ENCODE results near the gene SLC6A6. TPM values are rescaled to one million over a fixed set of nuclear protein-coding genes. Genes with fewer than 3 reads are reported as not detected.

The SLC6A6 gene
- total RNA-seq, 1 experiment from 2014 or later, result 72.6 TPM

DNA sequence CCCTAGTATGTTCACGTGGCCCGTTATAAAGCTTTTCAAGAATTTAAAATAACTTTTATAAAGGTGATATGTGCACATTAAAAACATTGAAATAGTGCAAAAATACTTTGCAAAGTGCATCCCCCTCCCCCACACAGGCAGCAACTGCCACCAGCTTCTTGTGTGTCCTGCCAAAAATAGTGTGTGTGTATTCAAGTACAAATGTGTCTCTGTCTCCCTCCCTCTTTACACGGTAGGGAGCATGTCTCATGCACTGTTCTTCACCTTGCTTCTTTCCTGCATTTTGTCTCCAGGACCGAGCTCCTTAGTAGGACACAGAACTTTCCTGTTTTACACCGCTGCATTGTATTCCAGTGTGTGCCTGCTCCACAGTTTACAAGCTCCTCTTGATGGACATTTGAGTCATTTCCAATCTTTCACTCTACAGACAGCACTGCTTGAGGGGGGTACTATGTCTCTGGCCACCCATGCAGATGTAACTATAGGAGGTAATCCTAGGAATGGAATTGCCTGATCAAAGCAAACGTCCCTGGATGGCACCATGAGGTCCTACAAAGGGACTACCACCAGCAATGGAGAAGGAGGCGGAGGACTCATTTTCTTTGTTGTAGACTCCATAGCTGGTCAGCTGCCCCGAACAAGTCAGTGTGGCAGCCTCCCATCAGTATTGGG lies 52.4 kb downstream of the SLC6A6 start:
- TF ChIP-seq, protein P1, sequence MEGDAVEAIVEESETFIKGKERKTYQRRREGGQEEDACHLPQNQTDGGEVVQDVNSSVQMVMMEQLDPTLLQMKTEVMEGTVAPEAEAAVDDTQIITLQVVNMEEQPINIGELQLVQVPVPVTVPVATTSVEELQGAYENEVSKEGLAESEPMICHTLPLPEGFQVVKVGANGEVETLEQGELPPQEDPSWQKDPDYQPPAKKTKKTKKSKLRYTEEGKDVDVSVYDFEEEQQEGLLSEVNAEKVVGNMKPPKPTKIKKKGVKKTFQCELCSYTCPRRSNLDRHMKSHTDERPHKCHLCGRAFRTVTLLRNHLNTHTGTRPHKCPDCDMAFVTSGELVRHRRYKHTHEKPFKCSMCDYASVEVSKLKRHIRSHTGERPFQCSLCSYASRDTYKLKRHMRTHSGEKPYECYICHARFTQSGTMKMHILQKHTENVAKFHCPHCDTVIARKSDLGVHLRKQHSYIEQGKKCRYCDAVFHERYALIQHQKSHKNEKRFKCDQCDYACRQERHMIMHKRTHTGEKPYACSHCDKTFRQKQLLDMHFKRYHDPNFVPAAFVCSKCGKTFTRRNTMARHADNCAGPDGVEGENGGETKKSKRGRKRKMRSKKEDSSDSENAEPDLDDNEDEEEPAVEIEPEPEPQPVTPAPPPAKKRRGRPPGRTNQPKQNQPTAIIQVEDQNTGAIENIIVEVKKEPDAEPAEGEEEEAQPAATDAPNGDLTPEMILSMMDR (conservative IDR thresholded peaks at IDR 0.05), result no peak
- H3K9me3 ChIP-seq (ENCODE audit: control insufficient read depth, low read depth, low read length), result no peaks in the 10 kb centered on the region

More for the DNA sequence above, 52.4 kb downstream of the SLC6A6 start:
- H2AFZ ChIP-seq (ENCODE audit: low read length), result no peak overlapping the region
- no peak overlapping the region for H3K18ac ChIP-seq (ENCODE audit: insufficient read length, low read depth, low read length)
- no peak overlapping the region for H3K4ac ChIP-seq (ENCODE audit: low read depth, low read length)
- no peaks in the 10 kb centered on the region for H3K79me2 ChIP-seq (ENCODE audit: insufficient read depth, low read length)
- H2BK20ac ChIP-seq (ENCODE audit: low read depth, low read length, poor library complexity, severe bottlenecking), result no peak overlapping the region
- H3K27me3 Mint-ChIP-seq (ENCODE audit: low read depth), result no peaks in the 10 kb centered on the region
- H3K27ac ChIP-seq (ENCODE audit: insufficient read length, low read depth, low read length), result no peak overlapping the region
- peaks cover 3% of the 10 kb centered on the region; the same call in 1 of the 2 replicates for H3K4me1 ChIP-seq (ENCODE audit: insufficient read depth, low read length)
- no peak overlapping the region for H2BK15ac ChIP-seq (ENCODE audit: low read depth, low read length)
- H4K8ac ChIP-seq (replicated peaks; ENCODE audit: insufficient read length, low read depth, low read length), result no peak overlapping the region
- H3K4me1 Mint-ChIP-seq, result peaks cover 14 to 18% of the 10 kb centered on the region in 2 experiments
- H2BK120ac ChIP-seq (ENCODE audit: low read depth, low read length, poor library complexity, severe bottlenecking), result no peak overlapping the region
- H3K23ac ChIP-seq (ENCODE audit: insufficient read length, low read depth, low read length), result no peak overlapping the region
- no CpG with 5 or more reads among the region's 8 CpGs for WGBS (ENCODE audit: extremely low coverage, insufficient read length, low lambda C conversion rate)
- H2AK5ac ChIP-seq (ENCODE audit: insufficient read length, low read length), result no peak overlapping the region
- H3T11ph ChIP-seq (ENCODE audit: low read length), result no peak overlapping the region
- no peaks in the 10 kb centered on the region for H3K23me2 ChIP-seq (ENCODE audit: insufficient read length, low read depth, low read length, poor library complexity, severe bottlenecking)
- no peaks in the 10 kb centered on the region for H3K27me3 ChIP-seq (ENCODE audit: insufficient read depth, low read length)
- no peak for DNase-seq
- no peak overlapping the region for H2BK12ac ChIP-seq (ENCODE audit: insufficient read length, low read depth, low read length)
- peaks cover 29 to 66% (median 31%) of the 10 kb centered on the region in 3 experiments; a peak in 6 of 7 replicates for H3K36me3 Mint-ChIP-seq (ENCODE audit: insufficient read depth in 1 of 3, low read depth in 3 of 3)
- no peaks in the 10 kb centered on the region for H3K79me1 ChIP-seq (ENCODE audit: insufficient read depth, low read depth, low read length, poor library complexity, severe bottlenecking)
- H3K14ac ChIP-seq (ENCODE audit: insufficient read depth, low read length), result no peak overlapping the region
- H3K56ac ChIP-seq (ENCODE audit: insufficient read length, low read depth, low read length), result no peak overlapping the region
- no peak overlapping the region for H4K91ac ChIP-seq (ENCODE audit: insufficient read length, low read depth, low read length)
- H3K4me2 ChIP-seq (ENCODE audit: insufficient read depth, insufficient read length, low read length), result no peak overlapping the region
- H3K9me3 Mint-ChIP-seq, result no peaks in the 10 kb centered on the region
- H3K9ac ChIP-seq (ENCODE audit: extremely low read depth, insufficient read length, low read length), result no peak overlapping the region
- no peaks in the 10 kb centered on the region for H4K20me1 ChIP-seq (ENCODE audit: control insufficient read depth, insufficient read depth, insufficient read length)
- no peak overlapping the region for H2BK5ac ChIP-seq (ENCODE audit: insufficient read length, low read length)
- H3K4me3 Mint-ChIP-seq, result no peak overlapping the region
- H4K5ac ChIP-seq (ENCODE audit: insufficient read length, low read depth, low read length), result no peak overlapping the region
- H3K27ac Mint-ChIP-seq, result peak overlapping the region in 1 of 3 experiments; percentile 20; a peak in 1 of 7 replicates

All from H9 (cell line).